Neuronal stem cell (in vitro differentiated cells): Measurements from ENCODE around the gene MSRB2. TPM values are rescaled to one million over a fixed set of nuclear protein-coding genes. Genes with fewer than 3 reads are reported as not detected.
A peak's percentile ranks its signal among the peaks of the same experiment; 100 is the strongest.

ENCODE experiments used
- DNase-seq: peaks from one replicate; pipeline ENCODE4 v3.0.0-alpha.2; 2013; ENCODE audit warnings: low spot score
- H2AFZ ChIP-seq: one replicate; pipeline ENCODE4 v1.6.1; 2013; ENCODE audit warnings: mild to moderate bottlenecking, low read length, inconsistent platforms
- H2AK5ac ChIP-seq: 2 replicates; pipeline ENCODE4 v1.6.1; 2013; ENCODE audit warnings: low read depth, mild to moderate bottlenecking, inconsistent platforms, low read length, moderate library complexity, mixed read lengths
- H2BK120ac ChIP-seq: 2 replicates; pipeline ENCODE4 v1.6.1; 2013; ENCODE audit warnings: low read depth, mild to moderate bottlenecking, inconsistent platforms, low read length, moderate library complexity, mixed read lengths
- H2BK12ac ChIP-seq: one replicate; pipeline ENCODE4 v1.6.1; 2013; ENCODE audit warnings: low read length, inconsistent platforms
- H2BK15ac ChIP-seq: 2 replicates; pipeline ENCODE4 v1.6.1; 2013; ENCODE audit warnings: mild to moderate bottlenecking, low read length, inconsistent platforms, mixed read lengths
- H2BK5ac ChIP-seq: one replicate; pipeline ENCODE4 v1.6.1; 2013; ENCODE audit warnings: inconsistent platforms, mild to moderate bottlenecking, low read length, moderate library complexity
- H3K14ac ChIP-seq: one replicate; pipeline ENCODE4 v1.6.1; 2013; ENCODE audit warnings: low read length, inconsistent platforms
- H3K18ac ChIP-seq: 2 replicates; pipeline ENCODE4 v1.6.1; 2013; ENCODE audit warnings: low read length, inconsistent platforms
- H3K23ac ChIP-seq: 2 replicates; pipeline ENCODE4 v1.6.1; 2013; ENCODE audit warnings: low read depth, mild to moderate bottlenecking, mixed read lengths, low read length, inconsistent platforms; ENCODE audit not compliant: poor library complexity
- H3K27ac ChIP-seq: replicated peaks from 3 replicates; pipeline ENCODE4 v1.5.1; 2013; ENCODE audit warnings: low read length, inconsistent platforms
- H3K27me3 ChIP-seq, 3 experiments: 2 replicates each; pipeline ENCODE4 v1.6.1; 2013; ENCODE audit warnings: low read length in 3 of 3, mild to moderate bottlenecking in 2 of 3, inconsistent platforms in 1 of 3, low read depth in 1 of 3, mixed read lengths in 1 of 3, moderate library complexity in 1 of 3; ENCODE audit not compliant: control insufficient read depth in 3 of 3, insufficient read depth in 3 of 3
- H3K36me3 ChIP-seq, 2 donors: replicated peaks in 1 of 2; 2 replicates each; pipeline ENCODE4 v1.6.1; 2013; ENCODE audit warnings: low read length in 2 of 2; ENCODE audit not compliant: control insufficient read depth in 2 of 2, insufficient read depth in 2 of 2
- H3K4ac ChIP-seq: 2 replicates; pipeline ENCODE4 v1.6.1; 2013; ENCODE audit warnings: inconsistent platforms, mild to moderate bottlenecking, low read length, moderate library complexity
- H3K4me1 ChIP-seq, 2 donors: 1 replicate in 1 of 2; 2 replicates in 1 of 2; pipeline ENCODE4 v1.6.1; 2013; ENCODE audit warnings: low read length in 2 of 2, low read depth in 1 of 2; ENCODE audit not compliant: control insufficient read depth in 2 of 2, insufficient read depth in 1 of 2
- H3K4me2 ChIP-seq: one replicate; pipeline ENCODE4 v1.6.1; 2013; ENCODE audit warnings: mild to moderate bottlenecking, low read length, inconsistent platforms; ENCODE audit not compliant: insufficient read depth, poor library complexity, severe bottlenecking
- H3K4me3 ChIP-seq, 2 donors: 2 replicates each; pipeline ENCODE4 v1.5.1; 2013; ENCODE audit warnings: low read length in 2 of 2, mild to moderate bottlenecking in 2 of 2, inconsistent platforms in 1 of 2, moderate library complexity in 1 of 2
- H3K79me1 ChIP-seq: one replicate; pipeline ENCODE4 v1.6.1; 2013; ENCODE audit warnings: low read depth, mild to moderate bottlenecking, inconsistent platforms, low read length, moderate library complexity
- H3K9ac ChIP-seq: one replicate; pipeline ENCODE4 v1.6.1; 2013; ENCODE audit warnings: mild to moderate bottlenecking, low read depth, low read length, inconsistent platforms; ENCODE audit not compliant: poor library complexity
- H3K9me3 ChIP-seq, 2 donors: replicated peaks in 1 of 2; 2 replicates each; pipeline versions ENCODE3 to v1.6.1; 2013; ENCODE audit warnings: low read length in 2 of 2, mild to moderate bottlenecking in 2 of 2, inconsistent platforms in 1 of 2, low read depth in 1 of 2, mixed read lengths in 1 of 2, moderate library complexity in 1 of 2; ENCODE audit not compliant: control insufficient read depth in 2 of 2, insufficient read depth in 1 of 2
- H4K8ac ChIP-seq: one replicate; pipeline ENCODE4 v1.6.1; 2013; ENCODE audit warnings: low read depth, mild to moderate bottlenecking, inconsistent platforms, low read length, moderate library complexity
- H4K91ac ChIP-seq: one replicate; pipeline ENCODE4 v1.6.1; 2013; ENCODE audit warnings: low read length, low read depth, mild to moderate bottlenecking, inconsistent platforms; ENCODE audit not compliant: poor library complexity
- WGBS, 2 donors: extraction: QIAGEN DNeasy Blood & Tissue Kit; methylation state at CpG; one replicate each; pipeline ENCODE4 v1.1.7; 2013; ENCODE audit warnings: missing lambda C conversion rate in 2 of 2, mixed read lengths in 1 of 2; ENCODE audit not compliant: insufficient read length in 2 of 2, insufficient replicate concordance in 1 of 2; ENCODE audit errors: extremely low coverage in 2 of 2; 5-methylcytosine and 5-hydroxymethylcytosine counted together
- polyA plus RNA-seq, 2 experiments: library from polyadenylated mRNA; stranded (reverse); fragments of 200-250 nt; gene quantifications; one replicate each; pipeline ENCODE4 v1.2.3, GENCODE V29; 2013

The MSRB2 gene
- 18.6 TPM for polyA plus RNA-seq (2013, experiment 1 of 2)
- 18.2 TPM for polyA plus RNA-seq (2013, experiment 2 of 2)

- Histone ChIP-seq H4K8ac (no peak within 1 kb of the TSS), H3K4me2 (peak within 1 kb of the TSS; percentile 62), H3K4ac (no peak within 1 kb of the TSS), H3K4me3 (peak within 1 kb of the TSS; percentile 66 to 82), H3K27ac (peak within 1 kb of the TSS; percentile 49), H2BK15ac (peak within 1 kb of the TSS; percentile 16), H2BK5ac (peak within 1 kb of the TSS; percentile 32), H3K36me3 (no peaks in the 10 kb centered on the region), H3K9me3 (peaks cover 3 to 6% of the 10 kb centered on the region in 2 donors), H3K14ac (no peak within 1 kb of the TSS), H3K4me1 (peaks cover 7 to 8% of the 10 kb centered on the region in 2 donors), H3K18ac (peak within 1 kb of the TSS; percentile 95), H2BK12ac (no peak within 1 kb of the TSS), H3K27me3 (peaks cover 0 to 2% (median 0%) of the 10 kb centered on the region in 3 experiments), H2AFZ (peak within 1 kb of the TSS; percentile 87), H3K79me1 (peaks cover 5% of the 10 kb centered on the region), H4K91ac (no peak within 1 kb of the TSS), H3K23ac (peak within 1 kb of the TSS; percentile 95), H3K9ac (peak within 1 kb of the TSS; percentile 72), H2AK5ac (no peak within 1 kb of the TSS), H2BK120ac (no peak within 1 kb of the TSS)
- DNase-seq, result peak; percentile 79
- WGBS, 2 donors, result no CpG with 5 or more reads among the region's 50 CpGs
These were observed at the start of gene MSRB2 for GRCh38 chr10:23095404-23095965. Gene MSRB2 (plus strand): TSS chr10:23095579. CDS start chr10:23095609, 30 bp downstream.

- DNase-seq, result no peak
- Histone ChIP-seq H2BK120ac (no peak overlapping the region), H2BK15ac (no peak overlapping the region), H3K9ac (no peak overlapping the region), H3K79me1 (no peaks in the 10 kb centered on the region), H3K18ac (no peak overlapping the region), H3K14ac (no peak overlapping the region), H2BK12ac (no peak overlapping the region), H4K8ac (no peak overlapping the region), H3K9me3 (no peaks in the 10 kb centered on the region), H3K4ac (no peak overlapping the region), H4K91ac (no peak overlapping the region), H2BK5ac (no peak overlapping the region), H3K23ac (no peak overlapping the region), H3K36me3 (no peaks in the 10 kb centered on the region), H2AK5ac (no peak overlapping the region), H2AFZ (no peak overlapping the region), H3K4me3 (no peak overlapping the region), H3K27ac (no peak overlapping the region), H3K27me3 (peaks cover 0 to 2% (median 0%) of the 10 kb centered on the region in 3 experiments), H3K4me2 (no peak overlapping the region), H3K4me1 (no peaks in the 10 kb centered on the region)
- no CpG with 5 or more reads among the region's 4 CpGs for WGBS, 2 donors
These were observed 49.4 kb upstream of the MSRB2 start for GRCh38 chr10:23046027-23046426.

- Histone ChIP-seq H3K9ac (no peak overlapping the region), H2BK5ac (no peak overlapping the region), H2AK5ac (no peak overlapping the region), H3K36me3 (no peaks in the 10 kb centered on the region), H2AFZ (no peak overlapping the region), H3K4me3 (no peak overlapping the region), H3K23ac (no peak overlapping the region), H3K18ac (no peak overlapping the region), H3K79me1 (no peaks in the 10 kb centered on the region), H2BK15ac (no peak overlapping the region), H3K9me3 (no peaks in the 10 kb centered on the region), H2BK12ac (no peak overlapping the region), H3K4ac (no peak overlapping the region), H3K4me2 (no peak overlapping the region), H3K27me3 (no peaks in the 10 kb centered on the region), H3K14ac (no peak overlapping the region), H4K8ac (no peak overlapping the region), H4K91ac (no peak overlapping the region), H3K27ac (no peak overlapping the region), H3K4me1 (peaks cover 0 to under 1% of the 10 kb centered on the region in 2 donors), H2BK120ac (no peak overlapping the region)
- DNase-seq, result no peak
- no CpG with 5 or more reads among the region's 9 CpGs for WGBS, 2 donors
These were observed 48.0 kb upstream of the MSRB2 start for GRCh38 chr10:23047201-23048050.

GRCh38 chr10:23048191-23048590 lies 47.2 kb upstream of the MSRB2 start:
- Histone ChIP-seq H3K79me1 (no peaks in the 10 kb centered on the region), H3K9me3 (no peaks in the 10 kb centered on the region), H4K91ac (no peak overlapping the region), H3K4me2 (no peak overlapping the region), H3K14ac (no peak overlapping the region), H3K27me3 (no peaks in the 10 kb centered on the region), H2BK12ac (no peak overlapping the region), H3K4me1 (peaks cover 0 to 8% of the 10 kb centered on the region in 2 donors), H2BK5ac (no peak overlapping the region), H3K18ac (no peak overlapping the region), H3K27ac (no peak overlapping the region), H3K4me3 (no peak overlapping the region), H3K4ac (no peak overlapping the region), H2BK120ac (no peak overlapping the region), H2AFZ (no peak overlapping the region), H2AK5ac (no peak overlapping the region), H3K36me3 (no peaks in the 10 kb centered on the region), H4K8ac (no peak overlapping the region), H3K9ac (no peak overlapping the region), H2BK15ac (no peak overlapping the region), H3K23ac (no peak overlapping the region)
- no CpG with 5 or more reads among the region's 4 CpGs for WGBS, 2 donors
- DNase-seq, result no peak
